ENCODE data around the gene PROK1. TPM values are rescaled to one million over a fixed set of nuclear protein-coding genes. Genes with fewer than 3 reads are reported as not detected.
"Not testable (repeated sequence)": the region's sequence is repeated elsewhere in the genome, so short reads cannot be mapped to it uniquely, and the experiment has no call there.

The PROK1 gene, protein sequence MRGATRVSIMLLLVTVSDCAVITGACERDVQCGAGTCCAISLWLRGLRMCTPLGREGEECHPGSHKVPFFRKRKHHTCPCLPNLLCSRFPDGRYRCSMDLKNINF
- total RNA-seq = under 1 TPM in 4 of 8 experiments, not detected in 4; 0.13 to 0.57 (median 0.25) TPM

DNA sequence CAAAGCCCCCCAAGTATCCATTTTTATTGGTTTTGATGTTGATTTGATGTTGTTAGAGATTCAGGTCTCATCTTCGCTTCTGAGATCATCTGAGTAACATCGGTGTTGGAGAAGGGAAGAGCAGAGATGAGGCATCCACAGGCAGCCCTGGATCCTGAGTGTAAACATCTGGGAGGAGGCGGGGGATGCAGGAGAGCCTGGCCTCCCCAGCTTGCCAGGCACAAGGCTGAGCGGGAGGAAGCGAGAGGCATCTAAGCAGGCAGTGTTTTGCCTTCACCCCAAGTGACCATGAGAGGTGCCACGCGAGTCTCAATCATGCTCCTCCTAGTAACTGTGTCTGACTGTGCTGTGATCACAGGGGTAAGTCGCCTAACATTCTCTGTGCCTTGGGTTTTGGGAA, at the start of gene PROK1:
Gene PROK1, plus strand, starts transcription at position 221 of the 400 bp plus-strand sequence. Its CDS starts 68 bp downstream, at position 289.
- H3K27ac ChIP-seq = no peak within 1 kb of the TSS
- no peak within 1 kb of the TSS for H3K4me3 ChIP-seq
- ATAC-seq (replicated peaks in 6 of 8) = no peak
- 29 to 100% (median 82%) methylated on average over 1 to 5 of the region's 8 CpGs; no CpG with 5 or more reads in 2 of the 10 experiments for WGBS, 10 experiments
- H3K4me1 ChIP-seq (replicated peaks in 1 of 2) = no peaks in the 10 kb centered on the region
- in situ Hi-C loops (cut with MboI; ENCODE audit: low pct_unique_long_range_greater_than_20kb in 2 of 9, low sequenced_read_pairs in 9 of 9, unreplicated experiment in 9 of 9) = loop anchor here (10.0 to 25.0 kb wide), 5 partner anchors 136 to 414 kb away; partner anchors contain the start of genes KCNC4 (in 5 of the 9), STRIP1 (in 2 of the 9) and ALX3 (in 1 of the 9)

DNA sequence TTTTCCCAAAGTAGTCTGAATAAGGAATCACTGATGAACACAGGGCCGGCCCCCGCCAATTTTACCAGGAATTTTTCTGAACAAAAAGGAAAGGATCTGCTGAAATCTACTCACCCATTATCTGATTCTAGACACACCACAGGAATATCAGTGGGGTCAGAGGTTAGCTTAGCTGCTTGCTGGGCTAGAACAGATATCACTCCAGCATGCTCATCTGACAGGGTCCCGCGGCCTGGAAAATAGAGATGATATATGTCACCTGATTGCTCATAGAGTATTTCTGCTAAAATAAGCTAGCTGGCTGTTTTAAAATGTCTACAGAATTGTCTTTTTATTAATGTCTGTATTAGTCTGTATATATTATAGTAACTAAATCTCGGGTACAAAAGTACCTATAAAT, 47.1 kb upstream of the PROK1 start:
- in situ Hi-C loops (cut with MboI; ENCODE audit: low pct_unique_long_range_greater_than_20kb in 2 of 9, low sequenced_read_pairs in 9 of 9, unreplicated experiment in 9 of 9) = no loop called here
- H3K4me1 ChIP-seq (replicated peaks in 1 of 2) = peaks cover 9 to 14% of the 10 kb centered on the region in 2 donors
- no peak overlapping the region for H3K27ac ChIP-seq
- no peak overlapping the region for H3K4me3 ChIP-seq
- WGBS, 10 experiments = 83 to 100% (median 94%) methylated on average over 2 to 5 of the region's 5 CpGs; no CpG with 5 or more reads in 2 of the 10 experiments
- ATAC-seq (replicated peaks in 6 of 8) = no peak

DNA sequence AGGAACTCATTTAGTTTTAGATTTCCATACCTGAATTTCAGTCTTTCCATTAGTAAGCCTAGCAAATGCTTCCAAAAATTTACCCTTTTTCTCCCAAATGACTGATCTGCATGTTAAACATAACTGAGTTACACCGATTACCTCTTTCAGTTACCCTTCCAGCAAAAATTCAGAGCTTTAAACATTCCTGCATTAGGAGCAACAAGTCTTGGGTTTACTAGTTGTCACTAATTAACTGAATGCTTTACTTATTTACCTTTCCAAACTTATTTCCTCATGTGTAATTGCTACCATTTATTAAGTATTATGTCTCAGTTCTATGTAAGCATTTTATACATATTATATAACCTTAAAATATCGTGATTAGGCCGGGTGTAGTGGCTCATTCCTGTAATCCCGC, 46.5 kb upstream of the PROK1 start:
- peaks cover 9 to 14% of the 10 kb centered on the region in 2 donors for H3K4me1 ChIP-seq (replicated peaks in 1 of 2)
- no peak overlapping the region for H3K27ac ChIP-seq
- in situ Hi-C loops (cut with MboI; ENCODE audit: low pct_unique_long_range_greater_than_20kb in 2 of 9, low sequenced_read_pairs in 9 of 9, unreplicated experiment in 9 of 9) = no loop called here
- ATAC-seq (replicated peaks in 6 of 8) = no peak
- H3K4me3 ChIP-seq = no peak overlapping the region
- WGBS, 10 experiments = 80 to 100% (median 94%) methylated on average over 1 to 4 of the region's 4 CpGs; no CpG with 5 or more reads in 1 of the 10 experiments

DNA sequence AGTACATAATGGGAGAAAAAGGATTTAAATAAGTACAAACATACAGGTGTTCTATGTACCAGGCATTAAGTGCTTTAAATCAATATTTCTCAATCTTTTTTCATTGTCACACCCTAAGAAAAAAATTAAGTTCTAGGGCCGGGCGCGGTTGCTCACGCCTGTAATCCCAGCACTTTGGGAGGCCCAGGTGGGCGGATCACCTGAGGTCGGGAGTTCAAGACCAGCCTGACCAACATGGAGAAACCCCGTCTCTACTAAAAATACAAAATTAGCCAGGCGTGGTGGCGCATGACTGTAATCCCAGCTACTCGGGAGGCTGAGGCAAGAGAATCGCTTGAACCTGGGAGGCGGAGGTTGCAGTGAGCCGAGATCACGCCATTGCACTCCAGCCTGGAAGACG, 44.5 kb upstream of the PROK1 start:
- peak overlapping the region in 1 of 2 donors; percentile 92 for H3K27ac ChIP-seq
- 20 to 86% (median 75%) methylated on average over 1 to 10 of the region's 15 CpGs; no CpG with 5 or more reads in 3 of the 10 experiments for WGBS, 10 experiments
- ATAC-seq (replicated peaks in 6 of 8); in situ Hi-C loops (cut with MboI; ENCODE audit: low pct_unique_long_range_greater_than_20kb in 2 of 9, low sequenced_read_pairs in 9 of 9, unreplicated experiment in 9 of 9): not testable (repeated sequence)
- peaks cover 9 to 14% of the 10 kb centered on the region in 2 donors for H3K4me1 ChIP-seq (replicated peaks in 1 of 2)
- peak overlapping the region; percentile 58 to 90 (median 76) for H3K4me3 ChIP-seq

DNA sequence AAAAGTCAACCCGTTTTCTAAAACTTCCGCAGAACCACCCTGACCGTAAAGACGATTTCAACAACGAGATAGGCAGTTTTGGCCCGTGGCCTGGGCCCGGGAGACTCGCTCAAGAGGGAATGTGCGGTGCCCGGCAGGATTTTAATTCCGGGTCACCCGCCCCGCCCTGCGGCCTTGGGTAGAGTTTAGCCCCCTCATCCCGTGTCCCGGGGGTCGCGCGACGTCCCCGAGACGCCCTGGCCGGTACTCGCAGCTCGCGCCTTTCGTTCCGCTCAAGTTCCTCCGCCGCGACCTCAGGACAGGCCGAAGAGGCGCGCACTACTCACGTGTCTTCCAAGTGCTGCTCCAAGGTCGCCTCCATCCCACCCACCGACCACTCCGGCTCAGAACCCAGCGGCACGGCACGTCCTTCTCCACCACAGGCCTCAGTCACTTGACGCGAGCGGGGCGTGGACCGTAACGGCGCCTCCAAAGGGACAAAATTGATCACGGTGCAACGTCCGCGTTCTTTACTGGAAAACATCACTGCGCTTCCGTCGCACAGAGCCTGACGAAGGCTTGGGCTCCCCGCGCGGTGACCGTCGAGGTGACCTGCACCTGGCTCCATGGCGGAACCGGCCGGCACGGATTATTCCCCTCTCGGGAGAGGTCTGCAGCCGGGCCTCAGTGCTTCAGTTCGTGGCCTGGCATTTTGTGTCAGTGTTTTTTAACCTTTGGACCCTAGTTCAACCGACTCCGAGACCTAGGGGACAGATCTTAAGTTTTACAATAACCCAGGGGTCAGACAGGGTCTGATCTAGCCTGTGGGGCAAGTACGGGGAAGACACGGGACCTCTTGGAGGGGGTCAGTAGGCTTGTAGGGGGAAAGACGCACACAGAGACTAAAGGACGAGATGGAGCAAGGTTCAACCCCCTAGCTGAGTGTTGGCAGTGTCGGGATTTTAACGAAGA, 43.4 kb upstream of the PROK1 start, which contains the start of gene LAMTOR5:
Gene LAMTOR5, minus strand, starts transcription at position 435 of the 951 bp plus-strand sequence. Its CDS starts 74 bp downstream, at position 361.
- ATAC-seq (replicated peaks in 6 of 8) = peak; percentile 92 to 97 (median 94)
- in situ Hi-C loops (cut with MboI; ENCODE audit: low pct_unique_long_range_greater_than_20kb in 2 of 9, low sequenced_read_pairs in 9 of 9, unreplicated experiment in 9 of 9) = no loop called here
- H3K4me3 ChIP-seq = peak within 1 kb of the TSS; percentile 58 to 90 (median 76)
- H3K27ac ChIP-seq = peak within 1 kb of the TSS; percentile 92 to 93
- WGBS, 10 experiments = 0 to 12% (median 2%) methylated on average over 2 to 55 of the region's 76 CpGs; no CpG with 5 or more reads in 2 of the 10 experiments
- H3K4me1 ChIP-seq (replicated peaks in 1 of 2) = peaks cover 9 to 14% of the 10 kb centered on the region in 2 donors

DNA sequence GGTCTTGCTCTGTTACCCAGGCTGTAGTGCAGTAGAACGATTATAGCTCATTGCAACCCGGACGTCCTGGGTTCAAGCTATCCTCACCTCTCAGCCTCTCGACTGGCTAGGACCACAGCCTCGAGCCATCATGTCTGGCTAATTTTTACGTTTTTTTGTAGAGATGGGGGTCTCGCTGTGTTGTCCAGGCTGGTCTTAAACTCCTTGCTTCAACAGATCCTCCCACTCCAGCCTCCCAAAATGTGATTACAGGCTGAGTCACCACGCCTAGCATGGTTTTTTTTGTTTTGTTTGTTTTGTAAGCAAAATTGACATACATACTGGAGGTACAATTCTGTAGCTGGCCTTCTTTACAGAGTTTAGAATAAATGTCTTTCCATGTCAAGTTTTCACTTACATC, 42.5 kb upstream of the PROK1 start:
- in situ Hi-C loops (cut with MboI; ENCODE audit: low pct_unique_long_range_greater_than_20kb in 2 of 9, low sequenced_read_pairs in 9 of 9, unreplicated experiment in 9 of 9) = no loop called here
- H3K4me1 ChIP-seq (replicated peaks in 1 of 2) = peaks cover 9 to 14% of the 10 kb centered on the region in 2 donors
- H3K27ac ChIP-seq = no peak overlapping the region
- 60 to 100% (median 91%) methylated on average over 1 to 8 of the region's 8 CpGs; no CpG with 5 or more reads in 1 of the 10 experiments for WGBS, 10 experiments
- no peak for ATAC-seq (replicated peaks in 6 of 8)
- H3K4me3 ChIP-seq = peak overlapping the region; percentile 58 to 90 (median 76)

DNA sequence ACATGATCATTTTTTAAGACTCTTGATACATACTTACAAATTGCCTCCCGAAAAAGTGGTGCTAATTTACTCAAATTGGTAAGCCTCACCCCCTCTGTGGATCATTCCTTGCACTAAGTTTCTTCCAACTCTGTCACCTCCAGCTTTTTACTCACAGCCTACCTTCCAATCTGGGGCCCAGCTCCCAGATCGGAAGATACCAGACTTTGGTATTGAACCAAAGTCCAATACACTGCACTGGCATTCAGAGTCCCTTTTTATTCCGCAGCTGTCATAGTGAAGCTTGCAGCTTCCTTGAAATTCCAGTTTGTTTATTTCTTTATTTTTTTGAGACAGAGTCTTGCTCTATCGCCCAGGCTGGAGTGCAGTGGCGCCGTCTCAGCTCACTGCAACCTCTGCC, 41.6 kb upstream of the PROK1 start:
- no peak for ATAC-seq (replicated peaks in 6 of 8)
- in situ Hi-C loops (cut with MboI; ENCODE audit: low pct_unique_long_range_greater_than_20kb in 2 of 9, low sequenced_read_pairs in 9 of 9, unreplicated experiment in 9 of 9) = no loop called here
- H3K4me3 ChIP-seq = no peak overlapping the region
- 74 to 100% (median 97%) methylated on average over 1 to 6 of the region's 6 CpGs for WGBS, 10 experiments
- peaks cover 9 to 14% of the 10 kb centered on the region in 2 donors for H3K4me1 ChIP-seq (replicated peaks in 1 of 2)
- H3K27ac ChIP-seq = no peak overlapping the region

DNA sequence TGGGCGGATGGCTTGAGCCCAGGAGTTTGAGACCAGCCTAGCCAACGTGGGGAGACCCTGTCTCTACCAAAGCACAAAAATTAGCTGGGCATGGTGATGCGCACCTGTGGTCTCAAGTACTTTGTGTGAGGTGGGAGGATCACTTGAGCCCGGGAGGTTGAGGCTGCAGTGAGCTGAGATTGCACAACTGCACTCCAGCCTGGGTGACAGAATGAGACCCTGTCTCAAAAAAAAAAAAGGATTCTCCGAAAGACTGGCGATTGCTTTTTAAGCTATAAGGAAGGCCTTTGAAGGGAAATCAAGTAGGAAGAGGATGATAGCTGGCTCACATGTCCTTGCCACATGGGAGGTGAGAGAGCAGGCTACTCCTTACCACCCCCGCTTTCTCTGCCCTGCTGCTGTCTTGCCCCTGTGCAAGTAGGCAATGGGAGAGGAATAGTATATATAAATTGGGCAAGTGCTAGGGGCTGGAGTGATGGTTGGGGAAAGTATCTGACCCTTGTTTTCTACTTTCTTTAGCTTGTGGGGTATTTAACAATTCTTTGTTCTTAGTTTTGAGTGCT, 39.7 kb upstream of the PROK1 start:
- Histone ChIP-seq H3K4me3 (no peak overlapping the region), H3K4me1 (replicated peaks in 1 of 2) (peaks cover 8 to 23% of the 10 kb centered on the region in 2 donors), H3K27ac (no peak overlapping the region)
- ATAC-seq (replicated peaks in 6 of 8) = no peak
- in situ Hi-C loops (cut with MboI; ENCODE audit: low pct_unique_long_range_greater_than_20kb in 2 of 9, low sequenced_read_pairs in 9 of 9, unreplicated experiment in 9 of 9) = loop anchor here in 1 of 9 experiments (10.0 kb wide), 1 partner anchor 54 kb away; no protein-coding TSS in a partner anchor
- 74 to 100% (median 85%) methylated on average over 1 to 7 of the region's 7 CpGs; no CpG with 5 or more reads in 1 of the 10 experiments for WGBS, 10 experiments

DNA sequence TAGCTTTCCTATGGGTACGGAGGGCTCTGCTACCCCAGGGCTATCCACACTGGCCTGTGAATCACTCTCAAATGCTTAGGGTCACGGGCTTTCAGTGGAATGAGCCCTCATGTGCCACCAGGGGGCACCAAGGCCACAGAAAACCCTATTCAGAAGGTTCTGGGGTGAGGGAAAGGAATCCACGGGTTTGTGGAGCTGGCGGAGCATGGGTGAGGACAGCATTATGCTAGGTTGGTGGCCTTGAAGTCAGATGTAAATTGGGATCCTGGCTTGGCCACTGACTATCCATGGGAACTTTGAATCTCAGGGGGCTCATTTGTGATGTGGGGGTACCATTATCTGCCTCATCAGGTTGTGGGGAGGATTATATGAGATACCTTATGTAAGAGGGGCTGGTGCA, 38.4 kb upstream of the PROK1 start:
- in situ Hi-C loops (cut with MboI; ENCODE audit: low pct_unique_long_range_greater_than_20kb in 2 of 9, low sequenced_read_pairs in 9 of 9, unreplicated experiment in 9 of 9) = loop anchor here in 1 of 9 experiments (10.0 kb wide), 1 partner anchor 52 kb away; no protein-coding TSS in a partner anchor
- ATAC-seq (replicated peaks in 6 of 8) = peak; percentile 50 to 77 (median 60)
- 0 to 60% (median 20%) methylated on average over 1 to 4 of the region's 4 CpGs; no CpG with 5 or more reads in 3 of the 10 experiments for WGBS, 10 experiments

DNA sequence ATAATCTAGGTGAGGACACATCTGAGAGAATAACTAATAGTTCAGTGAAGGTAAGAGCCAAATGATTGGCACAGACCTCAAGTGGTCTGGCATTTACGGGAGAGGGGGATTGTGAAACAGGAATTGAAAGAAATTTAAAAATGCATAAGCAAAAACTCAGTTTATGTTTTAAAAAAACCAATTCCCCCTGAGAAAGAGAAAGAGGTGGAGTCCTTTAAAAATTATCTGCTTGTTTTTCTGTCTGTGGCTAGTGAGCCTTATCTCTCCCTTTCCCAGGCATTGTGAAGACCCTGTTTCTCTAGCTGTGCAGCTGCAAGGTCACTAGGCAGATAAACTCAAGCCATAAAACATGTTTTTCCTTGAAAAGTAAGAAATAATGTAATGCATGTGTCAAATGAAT, 37.9 kb upstream of the PROK1 start:
- peaks cover 3 to 20% of the 10 kb centered on the region in 2 donors for H3K4me1 ChIP-seq (replicated peaks in 1 of 2)
- not testable (repeated sequence) for ATAC-seq (replicated peaks in 6 of 8); H3K27ac ChIP-seq; H3K4me3 ChIP-seq
- in situ Hi-C loops (cut with MboI; ENCODE audit: low pct_unique_long_range_greater_than_20kb in 2 of 9, low sequenced_read_pairs in 9 of 9, unreplicated experiment in 9 of 9) = loop anchor here in 1 of 9 experiments (10.0 kb wide), 1 partner anchor 52 kb away; no protein-coding TSS in a partner anchor
- WGBS, 10 experiments = 50 to 100% (median 100%) methylated on average over 1 of the region's 1 CpG

More for the DNA sequence above, 38.4 kb upstream of the PROK1 start:
- peaks cover 3 to 20% of the 10 kb centered on the region in 2 donors for H3K4me1 ChIP-seq (replicated peaks in 1 of 2)
- H3K4me3 ChIP-seq = no peak overlapping the region
- H3K27ac ChIP-seq = no peak overlapping the region

DNA sequence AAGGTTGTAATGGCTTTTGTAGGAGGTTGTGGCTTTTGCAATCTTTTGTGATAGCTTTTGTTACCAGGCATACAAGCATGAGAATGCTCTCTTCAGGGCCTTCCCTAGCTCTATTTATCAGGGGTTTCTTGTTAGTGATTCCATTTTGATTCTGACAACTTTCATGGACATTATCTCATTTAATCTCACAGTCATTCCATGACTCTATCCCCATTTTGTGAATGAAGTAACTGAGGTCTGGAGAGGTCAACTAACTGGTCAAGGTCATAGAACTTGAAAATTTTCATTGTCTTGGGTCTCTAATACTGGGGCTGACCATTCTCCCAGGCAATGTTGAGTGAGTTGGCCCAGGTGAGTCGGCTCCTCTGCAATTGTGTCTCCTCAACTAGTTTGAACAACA, 32.2 kb upstream of the PROK1 start:
- in situ Hi-C loops (cut with MboI; ENCODE audit: low pct_unique_long_range_greater_than_20kb in 2 of 9, low sequenced_read_pairs in 9 of 9, unreplicated experiment in 9 of 9) = loop anchor here in 1 of 9 experiments (10.0 kb wide), 1 partner anchor 46 kb away; no protein-coding TSS in a partner anchor
- Histone ChIP-seq H3K27ac (no peak overlapping the region), H3K4me1 (replicated peaks in 1 of 2) (peaks cover 0 to 14% of the 10 kb centered on the region in 2 donors), H3K4me3 (no peak overlapping the region)
- 71 to 100% (median 94%) methylated on average over 1 of the region's 1 CpG; no CpG with 5 or more reads in 6 of the 10 experiments for WGBS, 10 experiments
- ATAC-seq (replicated peaks in 6 of 8) = no peak

DNA sequence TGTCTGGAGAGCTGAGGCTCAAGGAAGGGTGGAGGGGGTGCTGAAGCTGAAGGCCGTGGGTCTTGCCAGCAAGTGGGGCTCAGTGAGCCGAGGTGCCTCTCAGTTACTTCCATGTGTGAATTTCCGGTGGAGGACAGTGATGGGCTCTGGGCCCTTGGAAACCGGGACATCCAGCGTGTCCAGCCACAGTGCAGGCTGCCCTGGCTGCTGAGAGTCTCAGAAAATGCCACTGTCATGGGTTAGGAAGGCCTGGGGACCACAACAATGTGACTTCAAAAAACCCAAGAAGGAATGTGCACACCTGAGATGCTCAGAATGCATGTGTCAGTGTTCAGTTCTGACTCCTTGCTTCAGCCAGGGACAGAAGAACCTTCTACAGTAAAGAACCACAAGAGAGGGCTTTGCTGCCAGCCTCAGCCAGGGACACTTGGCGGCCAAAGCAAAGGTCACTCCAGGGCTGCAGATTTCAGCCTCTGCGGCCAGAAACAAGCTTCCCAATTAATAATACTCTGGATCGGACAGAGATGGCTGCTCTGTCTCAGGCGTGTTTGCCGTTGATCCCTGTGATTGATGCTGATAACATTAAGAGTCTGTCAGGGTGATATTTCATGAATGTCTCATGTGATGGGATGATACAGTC, 30.8 kb upstream of the PROK1 start:
- in situ Hi-C loops (cut with MboI; ENCODE audit: low pct_unique_long_range_greater_than_20kb in 2 of 9, low sequenced_read_pairs in 9 of 9, unreplicated experiment in 9 of 9) = no loop called here
- H3K4me3 ChIP-seq = no peak overlapping the region
- peaks cover 0 to 16% of the 10 kb centered on the region in 2 donors for H3K4me1 ChIP-seq (replicated peaks in 1 of 2)
- WGBS, 10 experiments = 53 to 100% (median 91%) methylated on average over 1 to 7 of the region's 10 CpGs; no CpG with 5 or more reads in 3 of the 10 experiments
- peak in 2 of 8 experiments; percentile 25 to 30 for ATAC-seq (replicated peaks in 6 of 8)
- H3K27ac ChIP-seq = no peak overlapping the region

All from motor neuron (in vitro differentiated cells).